ENCODE data around the gene RAD51B.

DNA sequence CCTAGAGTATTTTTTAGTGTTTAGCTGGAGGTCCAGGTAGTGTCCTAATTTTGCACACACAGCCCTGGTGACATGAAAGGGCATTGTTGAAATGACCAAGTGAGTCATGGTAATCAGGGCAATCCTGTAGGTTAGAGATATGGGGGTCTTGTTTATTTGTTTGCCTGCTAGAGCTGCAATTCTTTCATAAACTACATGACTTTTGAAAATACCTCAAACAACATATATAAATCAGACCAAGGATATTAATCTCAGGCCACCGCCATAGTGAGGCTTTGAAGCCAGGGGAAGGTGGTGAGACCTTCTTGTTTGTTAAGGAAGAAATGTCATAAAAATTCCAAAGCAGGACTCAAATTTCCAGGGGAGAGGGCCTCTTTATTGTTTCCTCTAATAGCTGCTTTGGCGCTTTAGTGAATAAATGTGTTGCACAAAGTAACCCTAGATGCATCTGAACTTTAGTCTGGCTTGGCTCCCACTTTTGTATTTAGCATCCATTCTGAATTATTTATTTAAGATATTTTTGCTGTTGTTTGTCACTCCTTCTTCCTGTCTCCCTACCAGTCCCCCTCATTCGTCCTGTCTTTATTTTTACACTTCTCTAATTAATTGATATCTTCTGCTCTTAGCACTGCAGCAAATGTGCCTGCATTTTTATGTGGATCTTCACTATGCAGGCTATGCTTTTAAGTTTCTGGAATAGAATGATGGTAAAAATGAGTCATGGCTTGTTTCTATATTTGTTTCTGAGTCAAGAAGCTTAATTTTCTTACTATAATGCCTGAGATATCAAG lies 430.3 kb downstream of the RAD51B start:
- TF ChIP-seq CTCF (optimal IDR thresholded peaks at IDR 0.05 in 1 of 3, IDR thresholded peaks at IDR 0.05 in 1 of 3, conservative IDR thresholded peaks at IDR 0.05 in 1 of 3; ENCODE audit: extremely low read depth in 1 of 3, insufficient read depth in 2 of 3, low read length in 3 of 3) (no peak), EZH2 (IDR thresholded peaks at IDR 0.05; ENCODE audit: low read length) (no peak)

All from keratinocyte (primary cell).